ENCODE data around the gene ZDHHC3.

DNA sequence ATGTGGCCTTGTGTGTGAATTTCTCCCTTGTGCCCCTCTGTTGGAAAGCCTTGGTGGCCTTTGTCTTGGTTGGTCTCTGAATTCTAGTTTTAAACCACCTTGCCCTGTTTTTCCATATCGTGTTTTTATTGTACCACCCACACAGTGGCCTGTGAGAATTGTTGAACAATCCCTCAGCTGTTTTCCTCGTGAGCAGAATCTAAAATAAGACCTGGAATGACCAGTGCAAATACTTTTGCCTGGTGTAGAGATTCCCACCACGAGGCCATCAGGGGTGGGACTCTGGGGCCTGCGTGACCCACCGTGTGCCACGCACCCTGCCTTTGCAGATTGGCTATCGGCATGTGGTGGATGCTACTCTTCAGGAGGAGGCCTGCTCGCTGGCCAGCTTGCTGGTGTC is 31.1 kb upstream of the ZDHHC3 start:
- no peak for TF ChIP-seq CTCF (IDR thresholded peaks at IDR 0.05)
- TF ChIP-seq, protein P1, sequence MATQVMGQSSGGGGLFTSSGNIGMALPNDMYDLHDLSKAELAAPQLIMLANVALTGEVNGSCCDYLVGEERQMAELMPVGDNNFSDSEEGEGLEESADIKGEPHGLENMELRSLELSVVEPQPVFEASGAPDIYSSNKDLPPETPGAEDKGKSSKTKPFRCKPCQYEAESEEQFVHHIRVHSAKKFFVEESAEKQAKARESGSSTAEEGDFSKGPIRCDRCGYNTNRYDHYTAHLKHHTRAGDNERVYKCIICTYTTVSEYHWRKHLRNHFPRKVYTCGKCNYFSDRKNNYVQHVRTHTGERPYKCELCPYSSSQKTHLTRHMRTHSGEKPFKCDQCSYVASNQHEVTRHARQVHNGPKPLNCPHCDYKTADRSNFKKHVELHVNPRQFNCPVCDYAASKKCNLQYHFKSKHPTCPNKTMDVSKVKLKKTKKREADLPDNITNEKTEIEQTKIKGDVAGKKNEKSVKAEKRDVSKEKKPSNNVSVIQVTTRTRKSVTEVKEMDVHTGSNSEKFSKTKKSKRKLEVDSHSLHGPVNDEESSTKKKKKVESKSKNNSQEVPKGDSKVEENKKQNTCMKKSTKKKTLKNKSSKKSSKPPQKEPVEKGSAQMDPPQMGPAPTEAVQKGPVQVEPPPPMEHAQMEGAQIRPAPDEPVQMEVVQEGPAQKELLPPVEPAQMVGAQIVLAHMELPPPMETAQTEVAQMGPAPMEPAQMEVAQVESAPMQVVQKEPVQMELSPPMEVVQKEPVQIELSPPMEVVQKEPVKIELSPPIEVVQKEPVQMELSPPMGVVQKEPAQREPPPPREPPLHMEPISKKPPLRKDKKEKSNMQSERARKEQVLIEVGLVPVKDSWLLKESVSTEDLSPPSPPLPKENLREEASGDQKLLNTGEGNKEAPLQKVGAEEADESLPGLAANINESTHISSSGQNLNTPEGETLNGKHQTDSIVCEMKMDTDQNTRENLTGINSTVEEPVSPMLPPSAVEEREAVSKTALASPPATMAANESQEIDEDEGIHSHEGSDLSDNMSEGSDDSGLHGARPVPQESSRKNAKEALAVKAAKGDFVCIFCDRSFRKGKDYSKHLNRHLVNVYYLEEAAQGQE (IDR thresholded peaks at IDR 0.05; ENCODE audit: insufficient read depth in 1 of 2, low read depth in 2 of 2, low read length in 1 of 2), result no peak
- TF ChIP-seq POLR2AphosphoS5 (IDR thresholded peaks at IDR 0.05; ENCODE audit: low read depth, low read length), result no peak
